ENCODE measurements around the gene ABCG4.
A peak's percentile ranks its signal among the peaks of the same experiment; 100 is the strongest.
"Not testable (repeated sequence)": the region's sequence is repeated elsewhere in the genome, so short reads cannot be mapped to it uniquely, and the experiment has no call there.

ABCG4 gene

GRCh38 chr11:119101759-119102423 is 47.0 kb upstream of the ABCG4 start, which contains the start of gene DPAGT1:
Gene DPAGT1 (minus strand): TSS chr11:119101853. CDS start chr11:119101655, 198 bp downstream.
- peak; percentile 95 to 96 for DNase-seq
- Histone ChIP-seq H3K27me3 (no peaks in the 10 kb centered on the region), H3K36me3 (peaks cover 3 to 16% (median 14%) of the 10 kb centered on the region in 3 donors), H3K9me3 (no peaks in the 10 kb centered on the region), H3K27ac (peak within 1 kb of the TSS; percentile 83 to 93), H3K4me3 (peak within 1 kb of the TSS; percentile 63 to 93), H3K4me1 (peaks cover 9 to 37% (median 24%) of the 10 kb centered on the region in 4 donors)
- TF ChIP-seq CTCF (IDR thresholded peaks at IDR 0.05) = no peak
- intact Hi-C loops (cut with DNase I; ENCODE audit: low total_unique reads) = loop anchor here (10.0 kb wide), 1 partner anchor 223 kb away; no protein-coding TSS in a partner anchor

- H3K36me3 ChIP-seq, H3K9me3 ChIP-seq, H3K27me3 ChIP-seq, DNase-seq: not testable (repeated sequence)
- Histone ChIP-seq H3K4me1 (peaks cover 9 to 41% (median 27%) of the 10 kb centered on the region in 4 donors), H3K27ac (peak overlapping the region; percentile 83 to 93), H3K4me3 (peak overlapping the region; percentile 63 to 93)
- intact Hi-C loops (cut with DNase I; ENCODE audit: low total_unique reads) = loop anchor here (10.0 kb wide), 1 partner anchor 222 kb away; no protein-coding TSS in a partner anchor
Observed at GRCh38 chr11:119103161-119103664, 45.6 kb upstream of the ABCG4 start.

GRCh38 chr11:119103793-119104192 is 45.1 kb upstream of the ABCG4 start:
- Histone ChIP-seq H3K9me3 (no peaks in the 10 kb centered on the region), H3K36me3 (no peaks in the 10 kb centered on the region), H3K27me3 (no peaks in the 10 kb centered on the region), H3K27ac (peak overlapping the region in 1 of 2 donors; percentile 83), H3K4me1 (peaks cover 9 to 47% (median 32%) of the 10 kb centered on the region in 4 donors), H3K4me3 (no peak overlapping the region)
- TF ChIP-seq CTCF (IDR thresholded peaks at IDR 0.05) = no peak
- intact Hi-C loops (cut with DNase I; ENCODE audit: low total_unique reads) = loop anchor here (10.0 kb wide), 1 partner anchor 221 kb away; no protein-coding TSS in a partner anchor
- DNase-seq = no peak

GRCh38 chr11:119106564-119107537 is 42.0 kb upstream of the ABCG4 start, which contains the start of gene C2CD2L:
Gene C2CD2L (plus strand): TSS chr11:119107344. CDS start chr11:119107742, 398 bp downstream.
- peaks cover 0 to 43% (median 23%) of the 10 kb centered on the region in 4 donors for H3K4me1 ChIP-seq
- H3K4me3 ChIP-seq = peak within 1 kb of the TSS; percentile 77 to 95
- TF ChIP-seq CTCF (IDR thresholded peaks at IDR 0.05) = no peak
- H3K36me3 ChIP-seq = peaks cover 6 to 15% (median 14%) of the 10 kb centered on the region in 3 donors
- intact Hi-C loops (cut with DNase I; ENCODE audit: low total_unique reads) = loop anchor here (10.0 kb wide), 1 partner anchor 218 kb away; no protein-coding TSS in a partner anchor
- H3K9me3 ChIP-seq = no peaks in the 10 kb centered on the region
- DNase-seq = peak; percentile 92 to 96
- peak within 1 kb of the TSS; percentile 70 to 88 for H3K27ac ChIP-seq
- H3K27me3 ChIP-seq = no peaks in the 10 kb centered on the region

- intact Hi-C loops (cut with DNase I; ENCODE audit: low total_unique reads) = loop anchor here (10.0 kb wide), 1 partner anchor 217 kb away; no protein-coding TSS in a partner anchor
Observed at GRCh38 chr11:119107538-119108145, 41.2 kb upstream of the ABCG4 start.

More at GRCh38 chr11:119107538-119108145, 41.2 kb upstream of the ABCG4 start:
- Histone ChIP-seq H3K9me3 (no peaks in the 10 kb centered on the region), H3K27me3 (no peaks in the 10 kb centered on the region), H3K36me3 (peaks cover 12 to 22% (median 22%) of the 10 kb centered on the region in 3 donors), H3K4me1 (peaks cover 0 to 43% (median 23%) of the 10 kb centered on the region in 4 donors), H3K4me3 (peak overlapping the region; percentile 77 to 95), H3K27ac (peak overlapping the region; percentile 70 to 88)
- DNase-seq = no peak
- no peak for TF ChIP-seq CTCF (IDR thresholded peaks at IDR 0.05)
